Renal pelvis (tissue), 12 donors: ENCODE results near the gene SULT2A1. TPM values are rescaled to one million over a fixed set of nuclear protein-coding genes. Genes with fewer than 3 reads are reported as not detected.
"Not testable (repeated sequence)": the region's sequence is repeated elsewhere in the genome, so short reads cannot be mapped to it uniquely, and the experiment has no call there.

Source experiments
- DNase-seq: peaks from one replicate; pipeline ENCODE4 v3.0.0-alpha.2; 2013
- long read RNA-seq, 16 experiments: transcript quantifications; one replicate each; lab custom pipeline, GENCODE V29; 2026
- polyA plus RNA-seq, 3 donors: library from polyadenylated mRNA; unstranded; fragments of 120-200 nt; gene quantifications; one replicate each; pipeline ENCODE4 v1.2.1, GENCODE V29; 2013; ENCODE audit not compliant: insufficient read length in 3 of 3

SULT2A1 gene
- polyA plus RNA-seq: 1 to 10 TPM in 1 of 3 donors, under 1 TPM in 1, not detected in 1; 0.61 to 1.6 TPM
- long read RNA-seq, donor 1: 0 reads
- long read RNA-seq, donor 2: 0 reads
- long read RNA-seq, donor 3: 0 reads
- long read RNA-seq, donor 4: 0 reads
- long read RNA-seq, donor 5: 0 reads
- long read RNA-seq, donor 6: 0 reads
- long read RNA-seq, donor 7, partial matches to known transcripts: 0 of 1 reads
- long read RNA-seq, donor 7, other reads (novel, unspliced or antisense): 0 of 1 reads
- long read RNA-seq, donor 8: 0 reads
- long read RNA-seq, donor 9: 0 reads
- long read RNA-seq, donor 10: 0 reads
- long read RNA-seq, donor 11: 0 reads
- long read RNA-seq, donor 12: 0 reads
- long read RNA-seq, donor 13: 0 reads
- long read RNA-seq, donor 14: 0 reads
- long read RNA-seq, donor 15, partial matches to known transcripts: 0 of 1 reads
- long read RNA-seq, donor 15, other reads (novel, unspliced or antisense): 0 of 1 reads
- long read RNA-seq, donor 16: 0 reads

- no peak for DNase-seq
Measured at GRCh38 chr19:47886010-47886559, at the start of gene SULT2A1. Gene SULT2A1, minus strand, starts transcription at chr19:47886315. Its CDS starts 58 bp downstream, at chr19:47886257.

- DNase-seq: not testable (repeated sequence)
Measured at GRCh38 chr19:47928581-47928980, 42.5 kb upstream of the SULT2A1 start.

- DNase-seq: not testable (repeated sequence)
Measured at GRCh38 chr19:47920107-47920506, 34.0 kb upstream of the SULT2A1 start.

- DNase-seq: not testable (repeated sequence)
Measured at GRCh38 chr19:47910191-47910590, 24.1 kb upstream of the SULT2A1 start.

- DNase-seq: not testable (repeated sequence)
Measured at GRCh38 chr19:47909350-47909749, 23.2 kb upstream of the SULT2A1 start.

- DNase-seq: no peak
Measured at GRCh38 chr19:47901370-47901769, 15.3 kb upstream of the SULT2A1 start.

GRCh38 chr19:47899335-47899734 is 13.2 kb upstream of the SULT2A1 start:
- no peak for DNase-seq

- no peak for DNase-seq
Measured at GRCh38 chr19:47897861-47898260, 11.7 kb upstream of the SULT2A1 start.

GRCh38 chr19:47896773-47897172 is 10.7 kb upstream of the SULT2A1 start:
- no peak for DNase-seq

- DNase-seq: no peak
Measured at GRCh38 chr19:47896019-47896418, 9.9 kb upstream of the SULT2A1 start.

GRCh38 chr19:47895165-47895782 is 9.2 kb upstream of the SULT2A1 start:
- no peak for DNase-seq

- DNase-seq: peak; percentile 15
Measured at GRCh38 chr19:47891923-47892666, 6.0 kb upstream of the SULT2A1 start.

- no peak for DNase-seq
Measured at GRCh38 chr19:47891622-47891922, 5.5 kb upstream of the SULT2A1 start.

- DNase-seq: no peak
Measured at GRCh38 chr19:47890865-47891621, 4.9 kb upstream of the SULT2A1 start.

GRCh38 chr19:47885067-47885463 is 1.1 kb downstream of the SULT2A1 start:
- no peak for DNase-seq

- no peak for DNase-seq
Measured at GRCh38 chr19:47882890-47883289, 3.2 kb downstream of the SULT2A1 start.

GRCh38 chr19:47881757-47882156 is 4.4 kb downstream of the SULT2A1 start:
- DNase-seq: no peak

GRCh38 chr19:47879385-47879784 is 6.7 kb downstream of the SULT2A1 start:
- DNase-seq: not testable (repeated sequence)

- DNase-seq: no peak
Measured at GRCh38 chr19:47878906-47879305, 7.2 kb downstream of the SULT2A1 start.

GRCh38 chr19:47865166-47865565 is 20.9 kb downstream of the SULT2A1 start:
- DNase-seq: no peak

- DNase-seq: peak; percentile 73
Measured at GRCh38 chr19:47863514-47863936, 22.6 kb downstream of the SULT2A1 start.
